Stimulated activated CD4-positive, alpha-beta T cell treated with anti-CD3 and anti-CD28 coated beads, Interleukin-4, amount 100 ng/mL, for 4 hours (primary cell): ENCODE data around the gene QRICH2.
"Not testable (repeated sequence)": the region's sequence is repeated elsewhere in the genome, so short reads cannot be mapped to it uniquely, and the experiment has no call there.

Source experiments
- DNase-seq, 2 experiments: peaks; one replicate each; pipeline ENCODE4 v3.0.0-alpha.2; 2020

The QRICH2 gene

GRCh38 chr17:76318586-76318985 is 10.5 kb upstream of the QRICH2 start:
- DNase-seq = no peak

- no peak for DNase-seq
Measured at GRCh38 chr17:76317535-76317934, 9.5 kb upstream of the QRICH2 start.

- DNase-seq = no peak
Measured at GRCh38 chr17:76314392-76315227, 6.5 kb upstream of the QRICH2 start.

- DNase-seq = no peak
Measured at GRCh38 chr17:76312735-76313134, 4.7 kb upstream of the QRICH2 start.

- no peak for DNase-seq
Measured at GRCh38 chr17:76309461-76309860, 1.4 kb upstream of the QRICH2 start.

- DNase-seq = no peak
Measured at GRCh38 chr17:76307299-76307965, 644 bp downstream of the QRICH2 start.

GRCh38 chr17:76305135-76305454 is 3.0 kb downstream of the QRICH2 start:
- DNase-seq = not testable (repeated sequence)

- DNase-seq = no peak
Measured at GRCh38 chr17:76304226-76305134, 3.6 kb downstream of the QRICH2 start.

- DNase-seq = no peak
Measured at GRCh38 chr17:76297436-76297835, 10.6 kb downstream of the QRICH2 start.

- DNase-seq = no peak
Measured at GRCh38 chr17:76296889-76297288, 11.2 kb downstream of the QRICH2 start.

GRCh38 chr17:76296186-76296585 is 11.9 kb downstream of the QRICH2 start:
- no peak for DNase-seq

GRCh38 chr17:76293106-76293505 is 15.0 kb downstream of the QRICH2 start:
- DNase-seq = no peak

- DNase-seq = no peak
Measured at GRCh38 chr17:76292567-76292966, 15.5 kb downstream of the QRICH2 start.

- DNase-seq = no peak
Measured at GRCh38 chr17:76281573-76282371, 26.3 kb downstream of the QRICH2 start.

- DNase-seq = no peak
Measured at GRCh38 chr17:76280650-76281049, 27.4 kb downstream of the QRICH2 start.

GRCh38 chr17:76279742-76280287 is 28.3 kb downstream of the QRICH2 start:
- DNase-seq = no peak

GRCh38 chr17:76278952-76279741 is 28.9 kb downstream of the QRICH2 start:
- DNase-seq = peak; percentile 77 to 89

GRCh38 chr17:76278268-76278908 is 29.7 kb downstream of the QRICH2 start:
- no peak for DNase-seq

GRCh38 chr17:76277300-76278267 is 30.5 kb downstream of the QRICH2 start:
- DNase-seq = no peak
